Occipital lobe (tissue), 3 donors: ENCODE results near the gene PTBP1. TPM values are rescaled to one million over a fixed set of nuclear protein-coding genes. Genes with fewer than 3 reads are reported as not detected.
"Not testable (repeated sequence)": the region's sequence is repeated elsewhere in the genome, so short reads cannot be mapped to it uniquely, and the experiment has no call there.

Experiments
- DNase-seq: peaks from one replicate; lab custom pipeline; 2025; lab: John Stamatoyannopoulos, UW
- small RNA-seq: library from RNA; depleted of rRNA; stranded (forward); fragments of <200 nt; gene quantifications from one replicate; pipeline ENCODE3, GENCODE V24; 2014
- total RNA-seq: library from RNA; depleted of rRNA; stranded (reverse); fragments of >200 nt; gene quantifications from one replicate; pipeline ENCODE4 v1.2.3, GENCODE V29; 2014

Gene PTBP1
- total RNA-seq, 1 donor from 2014 or later, result 33.5 TPM

- DNase-seq, result no peak
Observed at GRCh38 chr19:853014-853585, 55.8 kb downstream of the PTBP1 start.

- not testable (repeated sequence) for DNase-seq
Observed at GRCh38 chr19:853614-854220, 56.5 kb downstream of the PTBP1 start.

GRCh38 chr19:854549-854948 is 57.3 kb downstream of the PTBP1 start:
- DNase-seq, result no peak

GRCh38 chr19:855142-855541 is 57.9 kb downstream of the PTBP1 start:
- no peak for DNase-seq

GRCh38 chr19:855566-856120 is 58.4 kb downstream of the PTBP1 start:
- DNase-seq, result no peak

- no peak for DNase-seq
Observed at GRCh38 chr19:858284-858683, 61.0 kb downstream of the PTBP1 start.

- DNase-seq, result no peak
Observed at GRCh38 chr19:858868-859843, 61.9 kb downstream of the PTBP1 start, which contains the start of gene CFD. CFD (plus strand) TSS chr19:859664; CDS start chr19:859690, 26 bp downstream.

GRCh38 chr19:861141-861755 is 64.0 kb downstream of the PTBP1 start:
- DNase-seq, result no peak

Small RNA genes within 50 kb of the gene (small RNA-seq; reads per million reads assigned to genes)
- gene MIR3187, result not detected

Other genes with a start within 250 kb of the PTBP1 start
- gene BSG, start 224.9 kb upstream of the PTBP1 start, total RNA-seq, result 77.4 TPM
- gene HCN2, start 207.6 kb upstream of the PTBP1 start, total RNA-seq, result 8.0 TPM
- 12.5 TPM for gene POLRMT, start 163.9 kb upstream of the PTBP1 start, total RNA-seq
- gene FGF22, start 157.6 kb upstream of the PTBP1 start, total RNA-seq, result 0.62 TPM
- gene RNF126, start 134.2 kb upstream of the PTBP1 start, total RNA-seq, result 10.8 TPM
- 3.3 TPM for gene FSTL3, start 121.1 kb upstream of the PTBP1 start, total RNA-seq
- gene PRSS57, start 102.0 kb upstream of the PTBP1 start, total RNA-seq, result not detected
- 95.9 TPM for gene PALM, start 88.5 kb upstream of the PTBP1 start, total RNA-seq
- not detected for gene MISP, start 46.3 kb upstream of the PTBP1 start, total RNA-seq
- gene PLPPR3, start 24.5 kb downstream of the PTBP1 start, total RNA-seq, result 99.5 TPM
- gene AZU1, start 30.4 kb downstream of the PTBP1 start, total RNA-seq, result 0.31 TPM
- gene PRTN3, start 43.5 kb downstream of the PTBP1 start, total RNA-seq, result not detected
- not detected for gene ELANE, start 54.9 kb downstream of the PTBP1 start, total RNA-seq
- 2.8 TPM for gene CFD, start 62.2 kb downstream of the PTBP1 start, total RNA-seq
- gene MED16, start 95.7 kb downstream of the PTBP1 start, total RNA-seq, result 17.9 TPM
- not detected for gene RNU6-9, start 96.0 kb downstream of the PTBP1 start, total RNA-seq
- 31.4 TPM for gene R3HDM4, start 115.8 kb downstream of the PTBP1 start, total RNA-seq
- not detected for gene KISS1R, start 119.9 kb downstream of the PTBP1 start, total RNA-seq
- gene ARID3A, start 128.6 kb downstream of the PTBP1 start, total RNA-seq, result 8.0 TPM
- gene WDR18, start 186.9 kb downstream of the PTBP1 start, total RNA-seq, result 44.1 TPM
- not detected for gene GRIN3B, start 203.0 kb downstream of the PTBP1 start, total RNA-seq
- 33.8 TPM for gene TMEM259, start 223.7 kb downstream of the PTBP1 start, total RNA-seq
- not detected for gene RNU6-2, start 224.1 kb downstream of the PTBP1 start, total RNA-seq
- 9.5 TPM for gene CNN2, start 229.2 kb downstream of the PTBP1 start, total RNA-seq
- gene ABCA7, start 242.7 kb downstream of the PTBP1 start, total RNA-seq, result 0.78 TPM